GM18870 (cell line): Measurements from ENCODE around the gene DRGX.

Experiments
- ATAC-seq: cut with Tn5 transposase; IDR thresholded peaks from one replicate; pipeline ENCODE4 v1.9.1; 2021; ENCODE audit warnings: moderate library complexity; ENCODE audit not compliant: unreplicated experiment

Gene DRGX

GRCh38 chr10:49364051-49364450 lies 31.8 kb downstream of the DRGX start:
- ATAC-seq = no peak

GRCh38 chr10:49363309-49364031 lies 32.4 kb downstream of the DRGX start:
- ATAC-seq = no peak

DNA sequence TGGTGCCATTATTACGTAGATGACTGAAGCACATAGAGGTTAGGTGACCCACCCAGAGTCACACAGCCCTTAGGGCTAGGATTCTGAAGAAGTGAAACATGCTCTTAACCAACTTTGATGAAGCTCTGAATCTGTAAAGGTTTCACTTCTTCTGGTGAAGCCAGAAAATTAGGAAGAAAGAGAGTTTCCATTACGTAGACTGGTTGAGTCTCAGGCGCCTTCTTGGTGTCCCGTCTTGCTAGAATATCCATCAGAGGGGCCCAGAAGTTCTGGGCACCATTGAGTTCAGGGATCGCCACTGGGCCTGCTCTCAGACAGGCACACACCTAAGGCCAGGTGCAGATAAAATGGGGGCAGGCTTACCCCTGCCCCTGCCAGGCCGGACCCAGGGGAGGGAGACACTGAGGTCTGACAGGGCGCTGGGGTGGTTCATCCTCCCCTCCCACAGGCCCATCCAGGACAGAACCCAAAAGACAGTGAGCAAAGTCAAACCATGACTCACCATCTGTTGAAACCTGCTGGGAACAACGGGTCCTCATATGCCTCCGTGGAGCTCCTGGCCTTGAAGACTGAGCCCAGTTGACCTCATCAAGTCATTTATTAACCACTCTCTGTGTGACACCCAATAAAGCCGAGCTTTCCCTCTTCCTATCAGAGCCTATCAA lies 33.2 kb downstream of the DRGX start:
- ATAC-seq = peak; percentile 91

GRCh38 chr10:49361735-49362568 lies 33.9 kb downstream of the DRGX start:
- no peak for ATAC-seq

DNA sequence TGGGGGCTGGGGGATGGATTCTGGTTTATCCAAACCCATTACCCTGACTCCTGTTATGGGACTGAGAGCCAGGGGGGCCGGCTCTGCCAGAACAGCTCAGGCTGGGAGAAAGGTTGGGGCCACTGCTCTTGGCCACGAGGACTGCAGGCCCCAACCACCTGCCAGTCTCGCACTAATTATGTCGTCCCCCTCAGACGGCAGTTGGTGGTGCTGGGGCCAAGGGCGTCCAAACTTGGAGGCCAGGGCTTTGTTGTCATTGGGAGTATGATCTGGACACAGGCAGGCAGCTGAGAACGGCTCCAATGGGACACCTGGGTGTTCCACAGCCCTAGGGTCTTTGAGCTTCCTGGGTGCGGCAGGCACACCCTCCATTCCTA lies 34.7 kb downstream of the DRGX start:
- no peak for ATAC-seq

DNA sequence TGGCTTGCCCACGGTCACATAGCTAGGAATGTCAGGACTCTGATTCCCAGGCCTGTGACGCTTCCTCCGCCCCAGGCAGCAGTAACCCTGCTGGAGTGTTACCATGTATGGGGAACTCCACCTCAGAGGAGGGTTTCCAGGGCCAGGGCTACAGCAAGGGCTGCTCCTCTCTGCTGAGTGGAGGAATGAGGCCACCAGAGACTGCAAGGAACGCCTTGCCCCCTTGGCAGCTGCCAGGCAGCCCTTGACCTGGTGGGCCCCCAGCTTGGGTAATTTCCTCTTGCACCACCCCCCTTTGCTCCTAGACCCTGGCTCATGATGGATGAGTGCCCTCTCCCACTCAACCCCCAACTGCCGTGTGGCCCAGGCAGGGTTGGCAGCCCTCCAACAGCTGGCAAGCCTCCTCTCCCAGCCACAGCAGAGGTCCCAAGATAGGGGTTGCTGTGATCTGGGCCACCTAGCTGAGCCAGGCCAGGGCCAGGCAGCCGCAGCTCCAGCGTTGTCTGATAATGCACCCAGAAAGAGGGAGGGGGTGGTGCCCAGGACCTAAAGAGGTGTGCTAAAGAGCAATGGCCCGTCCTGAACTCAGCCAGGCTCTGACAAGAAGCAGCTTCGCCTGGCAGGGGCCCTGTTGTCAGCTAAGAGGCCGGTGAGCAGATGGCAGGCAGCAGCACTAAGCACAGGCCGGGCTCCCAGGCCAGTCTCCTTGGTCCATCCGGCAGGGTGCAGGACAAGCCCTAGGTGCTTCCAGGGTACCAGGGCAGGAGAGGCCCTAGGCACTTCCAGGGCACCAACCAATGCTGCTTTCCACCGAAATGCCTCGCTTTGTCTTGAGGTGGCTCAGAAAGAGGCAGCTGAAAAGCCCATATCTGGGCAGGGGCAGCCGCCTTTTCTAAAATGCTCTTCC lies 35.4 kb downstream of the DRGX start:
- ATAC-seq = no peak

DNA sequence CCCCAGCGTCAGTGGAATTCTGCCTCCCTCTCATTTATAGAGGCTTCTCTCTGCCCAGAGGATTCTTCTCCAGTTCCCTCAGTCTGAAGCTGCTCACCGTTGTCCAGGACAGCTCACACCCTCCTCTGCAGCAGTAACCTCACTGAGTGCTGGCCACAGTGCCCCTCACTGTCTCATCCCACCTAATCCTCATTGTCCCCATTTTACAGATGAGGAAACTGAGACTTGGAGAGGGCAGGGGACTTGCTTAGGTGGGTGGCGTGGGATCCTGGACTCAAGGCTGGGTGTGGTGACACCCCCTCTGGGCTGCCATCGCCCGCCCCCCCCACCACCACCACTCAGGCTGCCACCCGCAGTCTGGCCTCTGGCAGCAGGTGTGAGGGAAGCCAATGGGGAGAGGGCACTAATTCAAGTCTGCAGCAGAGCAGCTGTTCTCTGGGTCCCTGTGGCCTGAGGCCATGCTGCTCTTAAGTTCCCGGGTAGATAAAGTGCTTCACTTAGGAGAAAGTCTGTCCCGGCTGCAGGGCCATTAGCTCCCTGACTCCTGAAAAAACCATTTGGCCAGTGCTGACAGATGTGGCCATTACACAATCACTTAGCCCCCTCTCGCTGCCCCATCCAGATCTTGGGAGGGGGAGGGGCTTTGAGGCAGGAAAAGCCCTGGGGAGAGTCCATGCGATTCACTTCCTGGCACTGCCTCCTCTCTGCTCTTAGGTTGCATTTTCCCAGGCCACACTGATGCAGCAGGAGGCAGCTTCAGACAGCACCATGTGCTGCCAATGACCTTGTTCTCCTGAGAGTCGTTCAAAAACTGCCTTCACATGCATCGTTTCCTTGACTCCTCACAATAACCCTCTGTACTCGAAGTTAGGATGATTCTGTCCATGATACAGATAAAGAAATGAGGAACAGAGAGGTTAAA lies 36.3 kb downstream of the DRGX start:
- ATAC-seq = no peak

- no peak for ATAC-seq
Measured at GRCh38 chr10:49357910-49358309, 38.0 kb downstream of the DRGX start.

- peak; percentile 82 for ATAC-seq
Measured at GRCh38 chr10:49356944-49357343, 38.9 kb downstream of the DRGX start.

- no peak for ATAC-seq
Measured at GRCh38 chr10:49356181-49356580, 39.7 kb downstream of the DRGX start.

- no peak for ATAC-seq
Measured at GRCh38 chr10:49355221-49355620, 40.7 kb downstream of the DRGX start.

DNA sequence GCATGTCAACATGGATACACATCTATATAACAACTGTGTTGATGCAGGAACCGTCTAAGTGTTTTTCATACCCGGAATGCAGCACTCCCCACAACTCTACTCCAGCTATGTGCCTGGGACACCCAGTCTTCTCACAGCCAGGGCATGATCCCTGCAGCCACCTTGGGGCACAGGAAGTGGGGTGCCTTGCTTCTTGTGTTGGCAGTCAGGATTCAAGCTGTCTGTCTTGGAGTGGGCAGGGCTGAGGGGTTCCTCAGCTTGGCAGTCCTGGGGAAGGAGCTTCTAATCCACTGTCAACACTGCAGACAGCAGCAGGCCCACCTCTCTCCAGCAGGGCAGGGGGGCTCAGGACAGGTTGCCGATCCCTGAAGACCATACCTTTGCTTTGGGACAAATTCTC lies 41.3 kb downstream of the DRGX start:
- ATAC-seq = no peak

DNA sequence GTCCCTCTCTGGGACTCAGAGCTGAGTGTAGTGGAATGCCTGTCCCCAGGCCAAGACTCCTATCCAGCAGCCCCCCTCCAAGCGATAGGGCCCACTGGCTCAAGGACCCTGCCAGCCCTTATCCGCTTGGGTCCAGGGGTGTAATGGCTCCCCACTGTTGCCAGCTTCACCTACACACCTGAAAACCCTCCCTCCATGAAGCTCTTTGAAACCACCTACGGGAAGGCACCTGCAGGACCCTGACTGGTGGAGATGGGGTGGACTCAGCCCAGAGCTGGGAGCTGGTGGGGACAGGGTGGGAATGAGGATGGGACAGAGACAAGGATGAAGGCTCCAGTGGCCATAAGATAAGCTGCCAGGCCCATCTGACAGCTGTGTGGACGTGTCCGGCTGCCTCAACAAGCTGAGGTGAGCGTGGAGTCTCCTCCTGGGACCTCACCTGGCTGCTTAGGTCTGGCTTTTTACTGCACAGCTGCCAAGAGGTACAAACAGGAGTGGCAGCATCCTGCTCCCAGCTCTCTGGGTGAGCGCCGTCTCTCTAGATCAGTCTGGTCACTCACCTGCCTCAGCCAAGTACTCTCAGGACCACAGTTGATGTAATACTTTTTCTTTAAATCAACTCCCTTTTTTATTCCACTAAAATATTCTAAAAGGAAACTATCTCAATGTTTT lies 41.9 kb downstream of the DRGX start:
- ATAC-seq = no peak

DNA sequence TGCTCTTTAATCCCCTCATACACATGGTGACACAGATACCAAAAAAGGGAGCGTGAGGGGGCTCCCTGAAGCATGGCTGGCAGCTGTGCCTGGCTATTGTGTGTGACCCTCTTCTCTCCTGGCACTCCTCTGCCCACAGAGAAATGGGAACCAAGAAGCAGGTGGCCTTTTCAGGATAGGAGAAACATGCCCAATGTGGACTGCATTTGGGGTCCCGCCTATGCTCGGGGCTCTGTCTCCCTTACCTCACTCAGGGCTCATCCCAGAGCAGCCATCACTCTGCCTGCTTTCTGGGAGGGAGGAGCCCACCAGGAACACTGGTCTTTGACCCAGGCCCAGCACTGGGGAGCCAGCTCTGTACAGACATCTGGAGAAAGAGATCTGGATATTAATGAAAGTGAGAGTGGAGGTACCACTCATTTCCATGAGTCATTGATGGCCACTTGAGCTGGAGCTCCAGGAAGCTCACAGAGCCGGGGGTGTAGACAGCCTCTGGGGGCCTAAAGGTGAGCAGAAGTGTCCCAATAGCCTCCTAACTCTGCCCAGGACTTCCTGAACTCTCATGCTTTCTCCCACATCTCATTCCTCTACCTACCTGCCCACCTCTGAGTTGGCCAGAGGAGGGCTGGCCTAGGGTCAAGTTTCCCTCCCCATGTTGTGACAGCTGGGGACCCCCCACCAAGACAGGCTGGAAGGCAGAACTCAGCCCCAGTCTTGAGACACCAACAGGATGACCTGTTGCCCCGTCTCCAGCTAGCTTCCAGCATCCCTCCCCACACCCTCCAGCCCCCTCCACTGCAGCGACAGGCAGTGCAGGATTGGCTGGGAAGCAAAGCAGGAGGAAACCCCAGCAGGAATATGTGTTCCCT lies 42.6 kb downstream of the DRGX start:
- ATAC-seq = no peak

- no peak for ATAC-seq
Measured at GRCh38 chr10:49352323-49352722, 43.6 kb downstream of the DRGX start.

GRCh38 chr10:49351669-49352068 lies 44.2 kb downstream of the DRGX start:
- ATAC-seq = no peak

DNA sequence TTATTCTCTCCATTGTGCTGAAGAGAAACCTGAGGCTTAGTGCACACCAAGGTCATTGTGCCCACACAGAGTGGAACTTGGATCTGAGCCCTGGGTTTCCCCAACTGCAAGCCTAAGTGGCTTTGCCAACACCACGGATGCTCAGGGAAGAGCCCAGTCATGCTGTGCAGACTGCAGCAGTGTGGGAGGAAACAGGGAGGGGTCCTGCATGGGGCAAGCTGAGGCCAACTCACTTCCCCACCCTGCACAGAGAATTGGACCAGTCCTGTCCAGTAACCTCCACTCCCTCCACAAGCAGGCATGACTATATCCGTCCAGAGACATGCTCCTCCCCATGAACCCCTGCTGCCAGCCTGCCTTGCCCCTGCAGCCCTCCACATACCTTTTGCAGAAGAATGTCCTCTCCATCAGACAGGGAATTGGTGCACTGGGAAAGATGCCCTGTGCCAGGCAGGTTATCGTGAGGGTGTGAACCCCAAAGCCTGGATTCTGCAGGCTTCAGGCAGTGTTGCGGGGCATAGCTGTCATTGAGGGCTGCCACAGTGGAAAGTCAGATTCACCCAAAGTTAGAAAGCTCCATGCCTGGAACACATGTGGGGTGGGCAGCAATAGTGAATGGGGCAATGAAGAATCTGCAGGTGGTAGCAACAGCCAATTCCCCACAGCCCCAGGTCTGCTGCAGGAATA lies 44.9 kb downstream of the DRGX start:
- ATAC-seq = no peak

GRCh38 chr10:49350138-49350537 lies 45.8 kb downstream of the DRGX start:
- ATAC-seq = no peak
